Uterus (tissue), 4 donors: ENCODE data around the gene SH2B3. TPM values are rescaled to one million over a fixed set of nuclear protein-coding genes. Genes with fewer than 3 reads are reported as not detected.

Experiments used
- DNase-seq, 2 donors: peaks; one replicate each; pipeline ENCODE4 v3.0.0-alpha.2; 2019 to 2020
- H3K27ac ChIP-seq, 2 donors: fragments of 200-600 bp; sonication (generic); 1 replicate in 1 of 2; 2 replicates in 1 of 2; pipeline ENCODE4 v1.5.1; 2016 to 2018
- H3K27me3 ChIP-seq, 2 donors: fragments of 200-600 bp; sonication (generic); one replicate each; pipeline ENCODE4 v1.5.1; 2018 to 2019; ENCODE audit warnings: control low read depth in 1 of 2
- H3K36me3 ChIP-seq, 2 donors: fragments of 200-600 bp; sonication (generic); one replicate each; pipeline ENCODE4 v1.5.1; 2019; ENCODE audit warnings: control low read depth in 1 of 2
- H3K4me1 ChIP-seq, 2 donors: fragments of 200-600 bp; sonication (generic); one replicate each; pipeline ENCODE4 v1.5.1; 2018 to 2019; ENCODE audit warnings: control low read depth in 1 of 2
- H3K4me3 ChIP-seq, 2 donors: fragments of 200-600 bp; sonication (generic); 1 replicate in 1 of 2; 2 replicates in 1 of 2; pipeline ENCODE4 v1.5.1; 2018 to 2019; ENCODE audit warnings: mild to moderate bottlenecking in 1 of 2
- H3K9me3 ChIP-seq, 2 donors: fragments of 200-600 bp; sonication (generic); one replicate each; pipeline ENCODE4 v1.5.1; 2019; ENCODE audit warnings: control low read depth in 1 of 2
- POLR2A ChIP-seq, 2 donors: fragments of 450-650 bp; IDR thresholded peaks; one replicate each; pipeline ENCODE4 v1.6.1; 2016; ENCODE audit warnings: antibody characterized with exemption in 2 of 2, mild to moderate bottlenecking in 1 of 2, moderate library complexity in 1 of 2
- intact Hi-C: fragments of 100-400 bp; cut with DNase I; formaldehyde crosslinking; loops from one replicate; pipeline ENCODE4 v1.15.1; 2023; ENCODE audit warnings: low total_unique reads
- total RNA-seq, 4 donors: library from RNA; depleted of rRNA in 3 of 4; stranded (reverse); fragments of >200 nt in 3 of 4; gene quantifications; one replicate each; pipeline versions ENCODE4 v1.1.0 to v1.2.4, GENCODE V29; 2014 to 2023
- TF ChIP-seq, protein P1 (sequence below), 4 experiments: fragments of 200-600 bp in 2 of 4; fragments of 450-650 bp in 2 of 4; sonication (generic) in 2 of 4; IDR thresholded peaks; one replicate each; pipeline ENCODE4 v1.5.1; 2016 to 2019; ENCODE audit warnings: antibody characterized with exemption in 4 of 4, mild to moderate bottlenecking in 2 of 4, moderate library complexity in 1 of 4
- donor health status: DM: yes; HTN: yes; CAD: no.

The SH2B3 gene
- total RNA-seq, 4 donors from 2014 or later: 11.8 to 31.3 (median 21.8) TPM

DNA sequence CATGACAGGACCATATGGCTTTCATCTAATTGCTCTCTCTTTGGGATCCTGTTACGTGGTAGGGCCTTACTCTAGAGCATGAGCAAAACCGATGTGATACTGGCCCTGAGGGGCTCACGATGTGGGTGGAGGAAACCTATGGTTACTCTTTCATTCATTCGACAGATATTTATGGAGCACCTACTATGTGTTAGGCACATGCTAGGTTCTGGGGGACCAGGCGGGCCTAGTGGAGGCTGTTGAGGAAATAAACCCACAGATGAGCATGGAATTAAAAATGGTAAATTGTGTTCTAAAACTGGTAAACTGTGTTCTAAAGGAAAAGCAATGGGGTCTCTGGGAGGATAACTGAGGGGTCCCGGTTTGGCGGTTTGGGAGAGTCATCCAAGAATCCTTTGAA is 14.8 kb downstream of the SH2B3 start:
- no peaks in the 10 kb centered on the region for H3K36me3 ChIP-seq
- no peaks in the 10 kb centered on the region for H3K4me1 ChIP-seq
- H3K4me3 ChIP-seq: no peak overlapping the region
- TF ChIP-seq, protein P1, sequence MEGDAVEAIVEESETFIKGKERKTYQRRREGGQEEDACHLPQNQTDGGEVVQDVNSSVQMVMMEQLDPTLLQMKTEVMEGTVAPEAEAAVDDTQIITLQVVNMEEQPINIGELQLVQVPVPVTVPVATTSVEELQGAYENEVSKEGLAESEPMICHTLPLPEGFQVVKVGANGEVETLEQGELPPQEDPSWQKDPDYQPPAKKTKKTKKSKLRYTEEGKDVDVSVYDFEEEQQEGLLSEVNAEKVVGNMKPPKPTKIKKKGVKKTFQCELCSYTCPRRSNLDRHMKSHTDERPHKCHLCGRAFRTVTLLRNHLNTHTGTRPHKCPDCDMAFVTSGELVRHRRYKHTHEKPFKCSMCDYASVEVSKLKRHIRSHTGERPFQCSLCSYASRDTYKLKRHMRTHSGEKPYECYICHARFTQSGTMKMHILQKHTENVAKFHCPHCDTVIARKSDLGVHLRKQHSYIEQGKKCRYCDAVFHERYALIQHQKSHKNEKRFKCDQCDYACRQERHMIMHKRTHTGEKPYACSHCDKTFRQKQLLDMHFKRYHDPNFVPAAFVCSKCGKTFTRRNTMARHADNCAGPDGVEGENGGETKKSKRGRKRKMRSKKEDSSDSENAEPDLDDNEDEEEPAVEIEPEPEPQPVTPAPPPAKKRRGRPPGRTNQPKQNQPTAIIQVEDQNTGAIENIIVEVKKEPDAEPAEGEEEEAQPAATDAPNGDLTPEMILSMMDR (IDR thresholded peaks at IDR 0.05): no peak
- no peak for TF ChIP-seq POLR2A (IDR thresholded peaks at IDR 0.05)
- no peak overlapping the region for H3K27ac ChIP-seq
- no peaks in the 10 kb centered on the region for H3K9me3 ChIP-seq
- no peaks in the 10 kb centered on the region for H3K27me3 ChIP-seq
- DNase-seq: no peak
- intact Hi-C loops: no loop called here

DNA sequence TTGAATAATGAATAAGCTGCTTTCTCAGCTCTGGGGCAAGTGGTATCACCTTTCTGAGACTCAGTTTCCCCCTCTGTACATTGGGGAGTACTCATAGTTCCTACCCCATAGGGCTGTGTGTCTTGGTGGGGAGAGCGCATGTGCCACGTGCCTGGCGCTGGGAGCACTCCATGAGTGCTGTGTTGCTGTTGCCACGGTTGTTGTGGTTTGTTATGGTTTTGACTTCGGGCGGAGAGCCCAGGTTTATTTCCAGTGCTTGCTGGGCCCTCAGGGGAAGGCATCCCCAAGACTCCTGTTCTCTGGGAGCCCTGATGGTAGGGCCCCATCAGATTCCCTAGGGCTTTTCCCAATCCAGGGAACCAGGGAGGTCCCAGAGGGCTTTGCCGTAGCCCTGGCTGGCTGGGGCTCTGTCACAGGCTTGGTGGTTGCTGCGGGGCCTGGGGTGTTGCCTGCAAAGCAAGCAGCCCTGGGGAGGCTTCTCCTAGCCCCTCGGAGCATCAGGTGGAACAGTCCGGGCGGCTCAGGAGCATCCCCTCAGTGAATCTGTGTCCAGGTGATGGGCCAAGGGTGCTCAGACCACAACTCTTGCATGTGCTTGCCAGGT is 18.6 kb downstream of the SH2B3 start:
- no peak for TF ChIP-seq POLR2A (IDR thresholded peaks at IDR 0.05)
- TF ChIP-seq, protein P1 (IDR thresholded peaks at IDR 0.05): no peak
- intact Hi-C loops: no loop called here
- Histone ChIP-seq H3K27ac (no peak overlapping the region), H3K4me1 (no peaks in the 10 kb centered on the region), H3K9me3 (no peaks in the 10 kb centered on the region), H3K4me3 (no peak overlapping the region), H3K27me3 (no peaks in the 10 kb centered on the region), H3K36me3 (no peaks in the 10 kb centered on the region)
- no peak for DNase-seq

DNA sequence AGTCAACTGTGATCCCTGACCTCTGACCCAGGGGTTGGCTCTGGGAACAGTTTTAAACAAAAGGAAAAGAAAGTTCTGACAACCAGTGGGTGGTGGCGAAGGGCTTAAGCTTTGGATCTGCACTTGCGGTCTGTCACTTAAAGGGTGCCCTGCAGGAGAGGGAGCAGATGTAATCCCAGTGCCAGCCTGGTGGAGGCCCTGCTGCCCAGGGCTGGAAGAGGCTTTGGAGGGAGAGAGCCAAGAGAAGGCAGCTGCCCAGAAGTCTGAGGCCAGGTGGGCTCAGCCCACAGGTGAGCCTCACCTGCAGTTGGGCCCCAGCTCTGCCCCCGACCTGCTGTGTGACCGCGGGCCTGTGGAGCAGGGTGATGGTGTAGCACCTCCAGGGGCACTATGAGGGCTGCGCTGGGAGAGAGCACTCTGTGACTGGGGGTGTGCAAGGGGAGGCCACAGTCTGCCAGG is 19.1 kb downstream of the SH2B3 start:
- no peak for DNase-seq
- H3K36me3 ChIP-seq: no peaks in the 10 kb centered on the region
- H3K9me3 ChIP-seq: no peaks in the 10 kb centered on the region
- intact Hi-C loops: no loop called here
- no peaks in the 10 kb centered on the region for H3K27me3 ChIP-seq
- no peak overlapping the region for H3K4me3 ChIP-seq
- no peak overlapping the region for H3K27ac ChIP-seq
- peaks cover 0 to 2% of the 10 kb centered on the region in 2 donors for H3K4me1 ChIP-seq
- TF ChIP-seq, protein P1 (IDR thresholded peaks at IDR 0.05): no peak
- TF ChIP-seq POLR2A (IDR thresholded peaks at IDR 0.05): no peak

- no peak for TF ChIP-seq POLR2A (IDR thresholded peaks at IDR 0.05)
- TF ChIP-seq, protein P1 (IDR thresholded peaks at IDR 0.05): no peak
- Histone ChIP-seq H3K36me3 (no peaks in the 10 kb centered on the region), H3K27ac (no peak overlapping the region), H3K4me1 (peaks cover 0 to 11% of the 10 kb centered on the region in 2 donors), H3K27me3 (no peaks in the 10 kb centered on the region), H3K4me3 (no peak overlapping the region), H3K9me3 (no peaks in the 10 kb centered on the region)
- intact Hi-C loops: no loop called here
- no peak for DNase-seq
Measured at GRCh38 chr12:111425655-111426054, 19.9 kb downstream of the SH2B3 start.

GRCh38 chr12:111426344-111427185 is 20.8 kb downstream of the SH2B3 start:
- no peak for TF ChIP-seq POLR2A (IDR thresholded peaks at IDR 0.05)
- TF ChIP-seq, protein P1 (IDR thresholded peaks at IDR 0.05): no peak
- no peaks in the 10 kb centered on the region for H3K9me3 ChIP-seq
- DNase-seq: no peak
- intact Hi-C loops: no loop called here
- no peak overlapping the region for H3K4me3 ChIP-seq
- no peak overlapping the region for H3K27ac ChIP-seq
- no peaks in the 10 kb centered on the region for H3K27me3 ChIP-seq
- no peaks in the 10 kb centered on the region for H3K36me3 ChIP-seq
- peaks cover 0 to 16% of the 10 kb centered on the region in 2 donors for H3K4me1 ChIP-seq
